Stimulated activated memory B cell treated with anti-CD40 and anti-IgM and Interleukin-4, amounts not matched to agents 10 μg/mL and 1 μg/mL and 100 μg/mL, for 72 hours (primary cell): ENCODE data around the gene ZFPM1.
"Not testable (repeated sequence)": the region's sequence is repeated elsewhere in the genome, so short reads cannot be mapped to it uniquely, and the experiment has no call there.

Experiments
- ATAC-seq: fragments of 150-1000 bp; cut with Tn5 transposase; 2 replicates; pipeline ENCODE4 v1.10.0; 2021
- H3K27ac Mint-ChIP-seq: one replicate; pipeline ENCODE4 v1.8.0; 2022; ENCODE audit warnings: mild to moderate bottlenecking, mixed read lengths
- H3K27me3 Mint-ChIP-seq: one replicate; pipeline ENCODE4 v1.8.0; 2022; ENCODE audit warnings: mixed read lengths
- H3K36me3 Mint-ChIP-seq: one replicate; pipeline ENCODE4 v1.8.0; 2022; ENCODE audit warnings: mixed read lengths
- H3K4me1 Mint-ChIP-seq: one replicate; pipeline ENCODE4 v1.8.0; 2022; ENCODE audit warnings: mixed read lengths
- H3K4me3 Mint-ChIP-seq: one replicate; pipeline ENCODE4 v1.8.0; 2022; ENCODE audit warnings: mild to moderate bottlenecking, moderate library complexity, mixed read lengths
- H3K9me3 Mint-ChIP-seq: one replicate; pipeline ENCODE4 v1.8.0; 2022; ENCODE audit warnings: mixed read lengths

The ZFPM1 gene

GRCh38 chr16:88508376-88508867 lies 55.3 kb downstream of the ZFPM1 start:
- Mint-ChIP-seq H3K27ac (no peak overlapping the region), H3K4me3 (no peak overlapping the region), H3K4me1 (peaks cover 15% of the 10 kb centered on the region), H3K9me3 (no peaks in the 10 kb centered on the region), H3K36me3 (peaks cover 10% of the 10 kb centered on the region), H3K27me3 (no peaks in the 10 kb centered on the region)
- no peak for ATAC-seq

GRCh38 chr16:88508868-88509748 lies 56.0 kb downstream of the ZFPM1 start:
- no peaks in the 10 kb centered on the region for H3K9me3 Mint-ChIP-seq
- no peak overlapping the region for H3K27ac Mint-ChIP-seq
- no peaks in the 10 kb centered on the region for H3K27me3 Mint-ChIP-seq
- no peak for ATAC-seq
- no peak overlapping the region for H3K4me3 Mint-ChIP-seq
- H3K36me3 Mint-ChIP-seq = peaks cover 10% of the 10 kb centered on the region
- H3K4me1 Mint-ChIP-seq = peaks cover 11% of the 10 kb centered on the region

- Mint-ChIP-seq H3K27me3 (no peaks in the 10 kb centered on the region), H3K9me3 (no peaks in the 10 kb centered on the region), H3K4me3 (no peak overlapping the region), H3K36me3 (peaks cover 10% of the 10 kb centered on the region), H3K4me1 (peaks cover 9% of the 10 kb centered on the region), H3K27ac (no peak overlapping the region)
- ATAC-seq = no peak
These were observed 56.6 kb downstream of the ZFPM1 start for GRCh38 chr16:88509749-88510069.

GRCh38 chr16:88510091-88510994 lies 57.3 kb downstream of the ZFPM1 start:
- Mint-ChIP-seq H3K36me3 (peaks cover 10% of the 10 kb centered on the region), H3K9me3 (no peaks in the 10 kb centered on the region), H3K27ac (no peak overlapping the region)

GRCh38 chr16:88511060-88511459 lies 58.0 kb downstream of the ZFPM1 start:
- no peaks in the 10 kb centered on the region for H3K27me3 Mint-ChIP-seq
- H3K27ac Mint-ChIP-seq = no peak overlapping the region
- no peaks in the 10 kb centered on the region for H3K4me1 Mint-ChIP-seq
- H3K9me3 Mint-ChIP-seq = no peaks in the 10 kb centered on the region
- ATAC-seq = no peak
- peaks cover 10% of the 10 kb centered on the region for H3K36me3 Mint-ChIP-seq
- H3K4me3 Mint-ChIP-seq = no peak overlapping the region

More at GRCh38 chr16:88510091-88510994, 57.3 kb downstream of the ZFPM1 start:
- Mint-ChIP-seq H3K4me1 (peaks cover 3% of the 10 kb centered on the region), H3K27me3 (no peaks in the 10 kb centered on the region), H3K4me3 (no peak overlapping the region)
- no peak for ATAC-seq

- H3K27me3 Mint-ChIP-seq = no peaks in the 10 kb centered on the region
- peaks cover 15% of the 10 kb centered on the region for H3K36me3 Mint-ChIP-seq
- H3K4me1 Mint-ChIP-seq = no peaks in the 10 kb centered on the region
- no peak overlapping the region for H3K4me3 Mint-ChIP-seq
- no peak overlapping the region for H3K27ac Mint-ChIP-seq
- ATAC-seq = no peak
- H3K9me3 Mint-ChIP-seq = no peaks in the 10 kb centered on the region
These were observed 58.8 kb downstream of the ZFPM1 start for GRCh38 chr16:88511906-88512305.

GRCh38 chr16:88512728-88513696 lies 59.9 kb downstream of the ZFPM1 start:
- Mint-ChIP-seq H3K27me3 (no peaks in the 10 kb centered on the region), H3K4me3 (no peak overlapping the region), H3K36me3 (peaks cover 18% of the 10 kb centered on the region), H3K4me1 (no peaks in the 10 kb centered on the region), H3K9me3 (peaks cover 9% of the 10 kb centered on the region), H3K27ac (no peak overlapping the region)
- ATAC-seq = no peak

GRCh38 chr16:88514070-88514469 lies 61.0 kb downstream of the ZFPM1 start:
- no peaks in the 10 kb centered on the region for H3K4me1 Mint-ChIP-seq
- H3K36me3 Mint-ChIP-seq = peaks cover 28% of the 10 kb centered on the region
- no peak for ATAC-seq
- H3K4me3 Mint-ChIP-seq = no peak overlapping the region
- H3K27me3 Mint-ChIP-seq = no peaks in the 10 kb centered on the region
- H3K9me3 Mint-ChIP-seq = peaks cover 20% of the 10 kb centered on the region
- H3K27ac Mint-ChIP-seq = no peak overlapping the region

GRCh38 chr16:88514526-88515232 lies 61.6 kb downstream of the ZFPM1 start:
- ATAC-seq = no peak
- H3K27me3 Mint-ChIP-seq = no peaks in the 10 kb centered on the region
- peaks cover 34% of the 10 kb centered on the region for H3K36me3 Mint-ChIP-seq
- H3K4me1 Mint-ChIP-seq = no peaks in the 10 kb centered on the region
- H3K4me3 Mint-ChIP-seq = no peak overlapping the region
- H3K27ac Mint-ChIP-seq = no peak overlapping the region
- peaks cover 25% of the 10 kb centered on the region for H3K9me3 Mint-ChIP-seq

- no peak overlapping the region for H3K27ac Mint-ChIP-seq
- ATAC-seq = no peak
- H3K4me1 Mint-ChIP-seq = no peaks in the 10 kb centered on the region
- H3K4me3 Mint-ChIP-seq = no peak overlapping the region
- H3K9me3 Mint-ChIP-seq = peaks cover 32% of the 10 kb centered on the region
- H3K27me3 Mint-ChIP-seq = no peaks in the 10 kb centered on the region
- peaks cover 41% of the 10 kb centered on the region for H3K36me3 Mint-ChIP-seq
These were observed 62.3 kb downstream of the ZFPM1 start for GRCh38 chr16:88515371-88515770.

- H3K4me3 Mint-ChIP-seq = no peak overlapping the region
- no peaks in the 10 kb centered on the region for H3K27me3 Mint-ChIP-seq
- peaks cover 32% of the 10 kb centered on the region for H3K9me3 Mint-ChIP-seq
- no peak overlapping the region for H3K27ac Mint-ChIP-seq
- no peak for ATAC-seq
- H3K36me3 Mint-ChIP-seq = peaks cover 44% of the 10 kb centered on the region
- no peaks in the 10 kb centered on the region for H3K4me1 Mint-ChIP-seq
These were observed 63.0 kb downstream of the ZFPM1 start for GRCh38 chr16:88515925-88516594.

GRCh38 chr16:88516601-88517061 lies 63.6 kb downstream of the ZFPM1 start:
- Mint-ChIP-seq H3K4me1 (no peaks in the 10 kb centered on the region), H3K4me3 (no peak overlapping the region), H3K27me3 (no peaks in the 10 kb centered on the region), H3K27ac (no peak overlapping the region), H3K36me3 (peaks cover 47% of the 10 kb centered on the region), H3K9me3 (peaks cover 32% of the 10 kb centered on the region)
- ATAC-seq = no peak

- not testable (repeated sequence) for H3K4me3 Mint-ChIP-seq, H3K27me3 Mint-ChIP-seq, H3K4me1 Mint-ChIP-seq, ATAC-seq, H3K27ac Mint-ChIP-seq
- Mint-ChIP-seq H3K9me3 (peaks cover 32% of the 10 kb centered on the region), H3K36me3 (peaks cover 53% of the 10 kb centered on the region)
These were observed 64.2 kb downstream of the ZFPM1 start for GRCh38 chr16:88517208-88517774.
